Epithelial cell of esophagus (primary cell): ENCODE data around the gene AKR7A2.

Experiments
- DNase-seq: peaks from one replicate; pipeline ENCODE4 v3.0.0; 2010; ENCODE audit warnings: low read depth
- H3K4me3 ChIP-seq: 2 replicates; pipeline ENCODE4 v1.5.1; 2011; ENCODE audit warnings: mild to moderate bottlenecking, low read length, control low read depth
- TF ChIP-seq, protein P1 (sequence below): IDR thresholded peaks from 2 replicates; pipeline ENCODE4 v1.5.1; 2011; ENCODE audit warnings: low read depth, mild to moderate bottlenecking, low read length, control low read depth, inconsistent platforms; ENCODE audit not compliant: insufficient read depth; ENCODE audit errors: missing control alignments

The AKR7A2 gene

DNA sequence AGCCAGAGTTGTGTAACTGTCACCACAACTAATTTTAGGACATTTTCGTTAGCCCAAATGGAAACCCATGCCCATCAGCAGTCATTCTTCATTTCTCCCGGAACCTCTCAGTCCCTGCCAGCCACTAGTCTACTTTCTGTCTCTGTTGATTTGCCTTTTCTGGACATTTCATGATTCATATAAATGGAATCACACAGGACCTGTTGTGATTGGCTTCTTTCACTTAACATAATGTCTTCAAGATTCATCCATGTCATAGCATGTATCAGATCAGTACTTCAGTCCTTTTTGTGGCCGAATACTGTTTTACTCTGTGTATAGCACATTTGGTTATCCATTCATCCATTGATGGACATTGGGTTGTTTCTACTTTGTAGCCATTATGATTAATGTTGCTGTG, 7.3 kb upstream of the AKR7A2 start:
- TF ChIP-seq, protein P1, sequence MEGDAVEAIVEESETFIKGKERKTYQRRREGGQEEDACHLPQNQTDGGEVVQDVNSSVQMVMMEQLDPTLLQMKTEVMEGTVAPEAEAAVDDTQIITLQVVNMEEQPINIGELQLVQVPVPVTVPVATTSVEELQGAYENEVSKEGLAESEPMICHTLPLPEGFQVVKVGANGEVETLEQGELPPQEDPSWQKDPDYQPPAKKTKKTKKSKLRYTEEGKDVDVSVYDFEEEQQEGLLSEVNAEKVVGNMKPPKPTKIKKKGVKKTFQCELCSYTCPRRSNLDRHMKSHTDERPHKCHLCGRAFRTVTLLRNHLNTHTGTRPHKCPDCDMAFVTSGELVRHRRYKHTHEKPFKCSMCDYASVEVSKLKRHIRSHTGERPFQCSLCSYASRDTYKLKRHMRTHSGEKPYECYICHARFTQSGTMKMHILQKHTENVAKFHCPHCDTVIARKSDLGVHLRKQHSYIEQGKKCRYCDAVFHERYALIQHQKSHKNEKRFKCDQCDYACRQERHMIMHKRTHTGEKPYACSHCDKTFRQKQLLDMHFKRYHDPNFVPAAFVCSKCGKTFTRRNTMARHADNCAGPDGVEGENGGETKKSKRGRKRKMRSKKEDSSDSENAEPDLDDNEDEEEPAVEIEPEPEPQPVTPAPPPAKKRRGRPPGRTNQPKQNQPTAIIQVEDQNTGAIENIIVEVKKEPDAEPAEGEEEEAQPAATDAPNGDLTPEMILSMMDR: no peak
- DNase-seq: peak; percentile 61
- no peak overlapping the region for H3K4me3 ChIP-seq

DNA sequence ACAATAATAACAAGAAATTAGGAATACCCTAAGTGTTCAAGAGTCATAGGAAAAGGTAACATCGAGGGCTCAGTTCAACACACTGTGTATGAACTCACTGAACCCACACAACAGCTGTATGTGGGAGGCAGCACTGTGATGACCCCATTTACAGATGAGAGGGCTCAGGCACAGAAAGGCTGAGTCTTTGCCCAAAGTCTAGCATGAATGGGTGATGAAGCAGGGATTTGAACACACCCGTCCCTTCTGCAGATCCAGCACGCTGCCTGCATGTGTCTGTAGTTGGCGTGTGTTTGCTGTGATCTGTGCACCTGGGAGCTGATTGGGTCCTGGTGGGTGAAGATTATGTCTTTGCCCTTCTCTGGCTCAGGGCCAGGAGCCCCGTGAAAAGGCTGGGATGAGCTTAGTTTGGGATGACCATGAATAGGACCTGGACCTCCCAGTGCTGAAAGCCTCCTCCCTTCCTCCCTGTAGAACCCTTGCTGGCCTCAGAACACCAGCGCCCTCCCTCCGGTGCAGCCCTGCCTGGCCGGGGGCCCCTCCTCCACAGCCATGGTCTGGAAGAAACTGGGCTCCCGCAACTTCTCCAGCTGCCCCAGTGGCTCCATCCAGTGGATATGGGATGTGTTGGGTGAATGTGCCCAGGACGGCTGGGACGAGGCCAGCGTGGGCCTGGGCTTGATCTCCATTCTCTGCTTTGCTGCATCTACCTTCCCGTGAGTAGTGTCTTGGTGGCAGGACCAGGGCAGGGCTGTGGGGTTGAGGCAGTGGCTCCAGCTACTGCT, 5.4 kb upstream of the AKR7A2 start:
- no peak for DNase-seq
- TF ChIP-seq, protein P1: no peak
- H3K4me3 ChIP-seq: no peak overlapping the region

DNA sequence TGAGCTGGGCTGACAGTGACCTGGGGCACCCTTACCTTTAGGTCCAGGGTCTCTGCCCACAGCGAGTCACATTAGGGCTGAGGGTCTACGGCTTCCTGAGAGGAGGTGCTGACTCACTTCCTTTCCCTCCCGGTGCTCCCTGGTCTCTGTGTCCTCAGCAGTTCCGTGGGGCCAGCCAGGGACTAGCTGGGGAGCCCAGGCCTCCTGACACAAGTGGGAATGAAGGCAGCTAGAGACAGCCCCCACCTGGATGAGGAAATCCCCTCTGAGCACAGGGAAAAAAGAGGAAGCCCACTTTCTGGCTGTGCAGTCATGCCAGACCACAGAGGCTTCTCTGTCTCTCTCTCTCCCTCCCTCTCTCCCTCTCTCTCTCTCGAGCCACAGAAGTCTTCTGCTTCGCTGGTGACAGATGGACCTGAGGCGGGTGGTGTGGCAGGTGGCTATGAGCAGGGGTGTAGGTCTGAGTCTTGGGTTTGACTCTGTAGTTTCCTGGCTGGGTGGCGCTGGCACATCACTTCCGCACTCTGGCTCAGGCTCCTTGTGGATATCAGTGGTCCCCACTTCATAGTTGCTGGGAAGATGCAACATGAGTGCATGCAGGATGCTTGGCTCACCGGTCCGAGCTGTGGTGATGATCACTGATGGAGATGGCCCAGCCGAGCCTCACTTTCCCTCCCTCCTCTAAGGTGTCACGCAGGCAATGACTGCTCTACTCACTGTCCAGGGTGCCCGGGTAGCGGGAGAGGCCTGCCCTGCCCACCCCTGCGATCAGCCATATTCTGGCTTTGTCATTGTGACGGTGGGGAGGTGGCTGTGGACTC, 3.6 kb upstream of the AKR7A2 start:
- DNase-seq: no peak
- no peak overlapping the region for H3K4me3 ChIP-seq

DNA sequence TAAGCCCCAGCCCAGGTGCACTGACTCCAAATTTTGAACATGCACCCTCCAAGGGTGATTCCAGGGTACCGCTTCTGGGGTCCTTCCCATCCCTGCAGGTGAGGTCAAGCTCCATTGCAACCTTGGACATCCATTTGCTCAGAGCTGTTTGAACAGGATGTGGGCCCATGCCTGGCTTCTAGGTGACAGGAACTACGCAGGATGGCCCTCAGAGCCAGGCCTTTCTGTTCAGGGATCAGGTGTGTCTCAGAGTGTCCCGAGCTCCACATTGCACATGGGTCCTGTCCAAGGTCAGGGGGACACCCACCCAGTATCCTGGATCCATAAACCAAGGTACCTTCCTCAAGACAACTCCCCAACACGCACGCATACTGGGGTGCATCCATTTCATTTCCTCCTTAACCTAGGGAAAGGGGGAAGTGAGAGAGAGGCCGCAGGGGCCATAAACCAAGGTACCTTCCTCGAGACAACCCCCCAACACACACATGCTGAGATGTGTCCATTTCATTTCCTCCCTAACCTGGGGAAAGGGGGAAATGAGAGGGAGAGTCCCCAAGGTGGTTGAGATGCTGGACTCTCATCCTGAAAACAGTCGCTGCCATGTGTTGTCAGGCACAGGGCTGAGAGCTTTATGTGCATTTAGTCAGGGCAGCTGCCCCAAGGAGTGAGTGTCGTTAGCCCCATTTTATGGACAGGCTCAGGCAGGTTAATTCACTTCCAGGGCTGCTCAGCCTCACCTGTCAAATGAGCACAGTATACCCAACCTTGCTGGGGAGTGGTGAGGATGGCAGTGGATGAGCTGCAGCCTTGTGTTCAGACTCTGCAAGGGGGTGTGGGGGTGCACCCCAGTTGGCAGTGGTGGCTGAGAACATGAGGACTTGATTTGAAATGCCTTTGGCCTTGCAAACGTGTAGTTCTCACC, 2.3 kb upstream of the AKR7A2 start:
- DNase-seq: peak; percentile 51
- no peak overlapping the region for H3K4me3 ChIP-seq

More for the DNA sequence above, 3.6 kb upstream of the AKR7A2 start:
- TF ChIP-seq, protein P1: no peak

DNA sequence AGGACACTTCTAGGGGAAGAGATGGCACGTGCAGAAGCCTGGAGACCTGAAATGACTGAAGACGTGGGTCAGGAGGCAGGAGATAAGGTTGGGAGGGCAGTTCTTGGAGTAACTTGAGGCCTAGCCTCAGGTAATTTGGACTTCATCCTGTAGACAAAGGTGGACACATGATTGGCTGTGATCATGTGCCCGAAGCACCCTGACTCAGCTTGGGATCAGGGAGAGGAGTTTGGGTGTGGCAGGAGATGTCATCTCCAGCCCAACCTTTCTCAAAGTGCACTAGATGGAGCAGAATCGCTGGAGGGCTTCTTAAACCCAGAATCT, 1.7 kb upstream of the AKR7A2 start:
- no peak overlapping the region for H3K4me3 ChIP-seq
- DNase-seq: peak; percentile 52
- TF ChIP-seq, protein P1: no peak

More for the DNA sequence above, 2.3 kb upstream of the AKR7A2 start:
- TF ChIP-seq, protein P1: no peak

DNA sequence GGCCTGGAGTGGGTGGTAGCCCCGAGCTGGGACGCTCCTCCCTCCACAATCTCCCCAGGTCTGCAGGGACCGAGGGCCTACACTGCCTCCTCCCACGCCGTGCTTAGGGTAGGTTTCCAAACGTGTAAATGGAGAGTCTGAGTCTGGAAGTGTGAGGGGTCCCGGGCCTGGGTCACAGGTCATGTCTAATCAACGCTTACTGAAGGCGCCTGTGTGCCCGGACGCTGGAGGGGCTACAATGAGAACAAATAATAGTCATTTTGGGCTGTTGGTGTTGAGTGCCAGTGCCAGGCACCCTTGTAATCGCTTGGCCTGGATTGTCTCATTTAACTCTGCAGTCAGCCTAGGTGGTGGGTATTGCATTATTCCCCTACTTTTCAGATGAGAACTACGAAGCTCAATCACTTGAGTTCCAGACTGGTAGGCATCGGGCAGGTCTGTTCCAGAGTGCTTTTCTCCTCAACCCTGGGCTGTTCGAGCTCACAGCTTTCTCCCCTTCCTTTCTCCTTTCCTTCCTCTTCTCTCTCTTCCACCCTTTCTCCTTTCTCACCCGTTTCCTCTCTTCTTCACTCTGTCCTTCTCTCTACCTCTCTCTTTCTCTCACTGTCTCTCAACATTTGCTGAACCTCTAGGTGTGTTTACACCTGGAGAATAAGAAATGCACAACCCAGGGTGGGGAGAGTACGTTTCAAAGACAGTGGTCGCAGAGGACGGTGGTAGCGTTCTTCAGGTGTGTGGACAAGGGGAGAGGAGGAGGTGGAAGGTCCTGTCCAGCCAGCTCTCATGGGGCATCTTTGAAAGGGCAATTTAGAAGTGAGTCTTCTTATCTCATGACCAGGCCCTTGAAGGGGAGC, 1.1 kb upstream of the AKR7A2 start:
- peak overlapping the region; percentile 68 for H3K4me3 ChIP-seq
- TF ChIP-seq, protein P1: no peak
- DNase-seq: no peak
